ENCODE results near the gene PHF20.
A peak's percentile ranks its signal among the peaks of the same experiment; 100 is the strongest.
"Not testable (repeated sequence)": the region's sequence is repeated elsewhere in the genome, so short reads cannot be mapped to it uniquely, and the experiment has no call there.

The PHF20 gene

GRCh38 chr20:35771689-35772562 lies at the start of gene PHF20:
Gene PHF20, plus strand, starts transcription at chr20:35772015. Its CDS starts 29,508 bp downstream, at chr20:35801523.
- DNase-seq (ENCODE audit: low spot score), result peak; percentile 99

DNA sequence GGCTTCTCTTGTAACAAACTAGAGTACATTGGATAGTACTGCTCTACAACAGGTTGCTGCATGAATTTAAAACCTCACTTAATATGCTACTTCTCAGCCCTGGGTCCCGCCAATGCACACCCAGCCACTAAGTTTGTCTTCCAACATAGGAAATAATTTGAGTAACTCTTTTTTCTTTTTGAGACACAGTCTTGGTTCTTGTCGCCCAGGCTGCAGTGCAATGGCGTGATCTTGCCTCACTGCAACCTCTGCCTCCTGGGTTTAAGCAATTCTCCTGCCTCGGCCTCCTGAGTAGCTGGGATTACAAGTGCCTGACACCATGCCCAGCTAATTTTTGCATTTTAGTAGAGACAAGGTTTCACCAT lies 48.6 kb upstream of the PHF20 start:
- DNase-seq (ENCODE audit: low spot score), result not testable (repeated sequence)

DNA sequence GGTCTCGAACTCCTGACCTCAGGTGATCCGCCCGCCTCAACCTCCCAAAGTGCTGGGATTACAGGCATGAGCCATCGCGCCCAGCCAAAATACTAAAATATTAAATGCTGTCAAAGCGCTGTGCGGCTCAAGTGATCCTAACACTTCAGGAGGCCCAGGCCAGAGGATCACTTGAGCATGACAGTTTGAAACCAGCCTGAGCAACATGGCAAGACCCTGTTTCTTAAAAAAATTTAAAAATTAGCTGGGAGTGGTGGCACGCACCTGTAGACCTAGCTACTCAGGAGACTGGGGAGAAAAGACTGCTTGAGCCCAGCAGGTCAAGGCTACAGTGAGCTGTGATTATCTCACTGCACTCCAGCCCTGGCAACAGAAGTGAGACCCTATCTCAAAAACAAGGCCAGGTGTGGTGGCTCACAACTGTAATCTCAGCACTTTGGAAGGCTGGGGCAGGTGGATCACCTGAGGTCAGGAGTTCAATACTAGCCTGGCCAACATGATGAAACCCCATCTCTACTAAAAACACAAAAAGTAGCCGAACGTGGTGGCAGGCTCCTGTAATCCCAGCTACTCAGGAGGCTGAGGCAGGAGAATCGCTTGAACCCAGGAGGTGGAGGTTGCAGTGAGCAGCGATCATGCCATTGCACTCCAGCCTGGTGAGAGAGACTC lies 48.0 kb upstream of the PHF20 start:
- DNase-seq (ENCODE audit: low spot score), result not testable (repeated sequence)

GRCh38 chr20:35724321-35725230 lies 47.2 kb upstream of the PHF20 start:
- no peak for DNase-seq (ENCODE audit: low spot score)

- no peak for DNase-seq (ENCODE audit: low spot score)
These were observed 44.7 kb upstream of the PHF20 start for GRCh38 chr20:35726842-35727711.

DNA sequence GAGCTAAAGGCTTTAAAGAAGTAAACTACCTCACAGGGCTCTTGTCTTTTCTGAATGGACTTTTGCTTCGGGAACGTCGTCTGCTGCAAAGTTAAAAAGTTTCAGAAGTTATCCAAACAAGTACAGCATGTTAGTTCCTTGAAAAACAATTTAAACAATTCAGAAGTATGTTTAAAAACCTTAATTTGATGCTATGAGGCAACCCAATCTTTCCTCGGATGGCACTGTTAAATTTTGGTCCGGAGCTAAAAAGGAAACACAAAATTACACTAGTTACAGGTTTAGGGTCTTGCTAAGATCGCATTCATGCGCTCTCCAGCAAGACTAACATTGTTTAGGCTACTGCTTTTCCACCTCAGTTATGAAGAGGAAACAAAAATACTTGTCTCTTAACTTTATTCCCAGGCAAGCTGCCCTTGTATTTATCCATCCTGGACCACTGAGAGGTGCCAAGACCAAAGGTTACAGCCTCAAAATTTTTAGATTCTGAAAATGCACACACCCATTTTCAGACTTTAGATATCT lies 42.5 kb upstream of the PHF20 start:
- DNase-seq (ENCODE audit: low spot score), result no peak

DNA sequence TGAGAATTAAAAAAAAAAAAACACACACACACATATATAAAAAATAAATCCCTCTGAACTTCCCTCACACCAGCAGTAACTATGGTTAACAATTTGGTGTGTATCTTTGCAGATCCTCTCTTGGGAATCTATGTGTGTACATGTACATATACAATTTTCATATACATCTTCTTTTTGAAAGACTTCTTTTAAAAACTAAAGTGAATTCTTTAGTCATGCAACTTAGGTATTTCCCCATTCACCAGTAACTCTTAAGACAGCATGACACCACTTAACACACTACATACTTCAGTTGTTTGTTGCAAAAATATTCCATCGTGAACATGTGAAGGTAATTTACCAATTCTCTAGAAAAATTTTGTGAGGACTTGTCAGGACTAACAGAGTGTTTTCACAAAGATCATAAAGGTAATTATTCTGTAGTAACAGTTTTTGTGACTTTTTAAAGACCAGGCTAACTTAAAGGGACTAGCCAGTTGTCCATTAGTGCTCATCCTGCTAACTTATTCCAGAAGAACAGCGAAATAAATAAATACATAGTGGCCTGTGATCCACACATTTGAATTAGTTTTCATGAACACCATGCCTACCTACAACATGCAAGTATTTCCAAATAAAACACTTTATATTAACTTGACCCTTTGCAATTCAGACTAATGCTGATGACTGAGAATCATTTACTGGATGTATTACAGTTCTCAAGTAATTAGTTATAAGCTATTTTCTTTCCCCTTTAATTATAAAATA lies 41.8 kb upstream of the PHF20 start:
- no peak for DNase-seq (ENCODE audit: low spot score)

DNA sequence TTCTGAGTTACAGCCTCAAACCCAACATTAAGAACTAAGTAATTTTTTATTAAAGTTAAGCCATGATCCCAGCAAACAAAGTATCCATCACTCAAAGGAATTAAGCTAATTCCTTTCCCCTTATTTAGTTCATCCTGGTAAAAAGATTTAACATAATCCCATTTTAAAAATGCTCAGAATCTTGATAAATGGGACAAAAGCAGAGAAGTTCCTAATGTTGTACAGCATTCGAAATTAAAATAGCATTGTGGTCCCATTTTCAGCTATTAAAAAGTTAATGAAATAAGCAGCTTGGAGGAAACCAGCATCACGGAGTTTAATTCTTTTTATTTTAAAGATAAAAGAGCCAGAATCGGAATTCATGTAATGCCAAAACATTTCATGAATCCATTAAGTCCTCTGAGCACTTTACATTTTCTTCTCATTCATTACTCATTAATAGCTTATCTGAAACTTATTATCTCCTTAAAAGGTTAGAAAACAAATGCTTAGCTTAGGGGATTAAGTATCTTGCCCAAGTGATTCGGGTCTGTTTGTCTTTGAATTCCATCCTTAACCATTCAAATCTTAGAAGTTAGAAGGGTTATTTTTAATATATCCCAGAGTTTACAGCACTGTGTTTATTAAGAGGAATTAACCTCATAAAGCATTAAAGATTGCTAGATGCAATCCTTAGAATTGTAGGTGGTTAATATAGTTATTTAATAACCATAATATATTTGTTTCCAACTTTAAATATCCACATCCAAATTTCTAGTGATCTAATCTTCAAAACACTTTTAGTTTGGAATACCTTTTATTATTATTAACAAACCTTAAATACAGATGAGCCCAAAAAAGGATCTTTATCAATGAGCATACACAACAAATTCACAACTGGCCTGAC lies 41.0 kb upstream of the PHF20 start:
- DNase-seq (ENCODE audit: low spot score), result no peak

DNA sequence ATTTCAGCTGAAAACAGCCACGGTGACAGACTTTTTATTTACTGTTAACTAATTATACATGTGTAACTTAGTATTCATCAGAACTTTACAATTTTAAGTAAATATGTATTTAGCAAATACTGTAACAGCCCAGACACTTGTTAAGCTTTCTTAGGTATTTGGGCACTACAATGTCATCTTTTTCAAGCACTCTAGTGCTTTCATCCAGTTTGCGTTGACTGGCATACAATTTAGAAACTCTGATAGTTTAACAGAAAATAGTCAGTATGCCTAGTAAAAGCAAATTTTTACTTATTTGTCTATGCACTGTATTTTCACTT lies 40.4 kb upstream of the PHF20 start:
- DNase-seq (ENCODE audit: low spot score), result no peak

- DNase-seq (ENCODE audit: low spot score), result no peak
These were observed 39.8 kb upstream of the PHF20 start for GRCh38 chr20:35731862-35732643.

DNA sequence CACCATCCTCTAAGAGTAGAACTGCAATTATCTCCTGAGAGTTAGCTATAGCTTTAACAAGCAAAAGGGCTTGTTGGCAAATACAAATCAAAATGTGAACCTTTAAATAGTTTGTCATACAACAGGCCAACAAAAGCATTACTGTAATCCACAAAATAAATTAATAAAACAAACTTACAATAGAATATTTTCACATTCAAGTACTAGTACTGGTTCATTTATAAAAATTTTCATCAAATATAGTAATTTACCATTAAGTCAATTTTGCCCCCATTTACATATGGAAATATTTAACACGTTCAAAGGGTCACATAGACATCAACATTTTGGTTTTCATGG lies 39.2 kb upstream of the PHF20 start:
- DNase-seq (ENCODE audit: low spot score), result no peak

GRCh38 chr20:35734374-35734773 lies 37.4 kb upstream of the PHF20 start:
- DNase-seq (ENCODE audit: low spot score), result no peak

DNA sequence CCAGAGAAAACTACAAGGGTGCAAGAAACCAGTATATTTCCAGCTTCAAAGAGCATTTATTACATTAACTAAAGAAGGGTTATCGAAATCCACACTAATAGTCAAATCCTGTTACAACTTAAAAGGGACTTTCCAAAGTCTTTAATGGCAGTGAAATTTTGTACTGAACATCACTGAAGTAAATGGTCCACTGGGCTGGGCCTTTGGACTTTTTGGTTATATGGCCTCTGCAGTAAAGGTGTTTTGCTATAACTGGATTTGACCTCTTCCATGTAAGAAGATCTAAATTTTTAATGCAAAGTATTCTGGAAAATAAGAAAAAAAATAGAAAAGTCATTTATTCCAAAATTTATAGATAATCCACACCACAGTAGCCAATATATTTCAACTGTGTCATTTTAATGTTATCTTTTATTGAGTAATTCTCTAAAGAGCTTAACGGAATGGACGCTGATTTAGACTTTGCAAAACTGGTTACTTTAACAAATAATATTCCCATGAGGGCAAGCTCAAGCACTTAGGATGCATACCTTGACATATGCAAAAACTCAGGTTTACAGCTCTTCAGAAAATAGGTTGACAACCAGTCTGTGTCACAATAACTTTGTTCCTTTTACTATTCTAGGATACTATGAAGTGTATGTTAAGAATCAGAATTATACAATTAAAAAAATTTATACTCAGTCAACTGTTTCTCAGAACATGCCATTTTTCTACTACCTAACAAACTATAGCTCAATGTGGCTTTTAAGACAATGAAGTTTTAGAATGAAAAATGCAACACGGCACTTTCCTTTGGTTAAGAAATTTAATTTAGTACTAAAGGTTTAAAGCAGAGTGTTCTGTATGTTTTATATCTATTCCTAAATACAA lies 36.8 kb upstream of the PHF20 start:
- no peak for DNase-seq (ENCODE audit: low spot score)

- DNase-seq (ENCODE audit: low spot score), result no peak
These were observed 35.9 kb upstream of the PHF20 start for GRCh38 chr20:35735826-35736470.

DNA sequence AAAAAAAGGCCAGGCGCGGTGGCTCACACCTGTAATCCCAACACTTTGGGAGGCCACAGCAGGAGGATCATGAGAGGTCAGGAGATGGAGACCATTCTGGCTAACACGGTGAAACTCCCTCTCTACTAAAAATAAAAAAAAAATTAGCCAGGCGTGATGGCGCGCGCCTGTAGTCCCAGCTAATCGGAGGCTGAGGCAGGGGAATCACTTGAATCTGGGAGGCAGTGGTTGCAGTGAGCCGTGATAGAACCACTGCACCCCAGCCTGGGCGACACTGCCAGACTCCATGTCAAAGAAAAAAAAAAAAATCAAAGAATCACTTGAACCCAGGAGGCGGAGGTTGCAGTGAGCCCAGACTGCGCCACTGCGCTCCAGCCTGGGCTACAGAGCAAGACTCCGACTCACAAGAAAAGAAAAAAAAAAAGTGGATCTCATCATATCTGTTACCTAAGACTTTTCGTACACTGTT lies 33.9 kb upstream of the PHF20 start:
- no peak for DNase-seq (ENCODE audit: low spot score)

- DNase-seq (ENCODE audit: low spot score), result no peak
These were observed 33.2 kb upstream of the PHF20 start for GRCh38 chr20:35738410-35739179.
